ENCODE measurements around the gene ME2. TPM values are rescaled to one million over a fixed set of nuclear protein-coding genes. Genes with fewer than 3 reads are reported as not detected.

ME2 gene
- total and polyA plus RNA-seq, 2 of the 8 experiments (the other 6 are each of a cell fraction or from before 2014, with no cell fraction given) = 54.7 to 66.9 TPM

GRCh38 chr18:50989711-50990110, 110.8 kb downstream of the ME2 start:
- H3K18ac ChIP-seq (ENCODE audit: extremely low read depth, low read length) = no peak overlapping the region
- no peaks in the 10 kb centered on the region for H3K79me2 ChIP-seq (ENCODE audit: control insufficient read depth in 1 of 2, insufficient read depth in 2 of 2, low read length in 2 of 2)
- H2BK5ac ChIP-seq (ENCODE audit: low read depth, low read length) = no peak overlapping the region
- TF ChIP-seq RBBP5 (IDR thresholded peaks at IDR 0.05; ENCODE audit: borderline replicate concordance, low read depth, low read length) (no peak), BRCA1 (IDR thresholded peaks at IDR 0.05; ENCODE audit: low read depth, low read length) (no peak), POLR2AphosphoS5 (IDR thresholded peaks at IDR 0.05; ENCODE audit: low read depth, low read length) (no peak), SAP30 (IDR thresholded peaks at IDR 0.05; ENCODE audit: insufficient read depth, insufficient replicate concordance, low read length) (no peak), JUND (IDR thresholded peaks at IDR 0.05; ENCODE audit: low read length) (no peak), POLR2A (IDR thresholded peaks at IDR 0.05; ENCODE audit: control extremely low read depth in 1 of 2, low read depth in 2 of 2, low read length in 2 of 2) (no peak), ASH2L (IDR thresholded peaks at IDR 0.05; ENCODE audit: low read length) (no peak), YY1 (IDR thresholded peaks at IDR 0.05; ENCODE audit: low read depth, low read length) (no peak), CREB1 (IDR thresholded peaks at IDR 0.05) (no peak), HDAC6 (IDR thresholded peaks at IDR 0.05; ENCODE audit: low read depth, low read length) (no peak), RNF2 (IDR thresholded peaks at IDR 0.05; ENCODE audit: borderline replicate concordance, low read depth, low read length, missing control alignments, poor library complexity, severe bottlenecking) (no peak), SIX5 (IDR thresholded peaks at IDR 0.05; ENCODE audit: low read depth, low read length) (no peak), TBP (IDR thresholded peaks at IDR 0.05; ENCODE audit: low read depth, low read length) (no peak), KDM5A (IDR thresholded peaks at IDR 0.05; ENCODE audit: low read length) (no peak)
- no peaks in the 10 kb centered on the region for H3K27me3 ChIP-seq (replicated peaks in 1 of 4; ENCODE audit: control insufficient read depth in 3 of 4, extremely low read depth in 1 of 4, insufficient read depth in 3 of 4, low read length in 3 of 4)
- ChIA-PET POLR2A (ENCODE audit: partially characterized antibody) (interaction anchor here (1.6 kb wide), 2 partner anchors 28 to 108 kb away, joined by 3 to 5 read pairs; no protein-coding TSS in a partner anchor), CTCF (ENCODE audit: partially characterized antibody) (interaction anchor here (1.2 kb wide), 1 partner anchor 11 kb away, joined by 3 read pairs; no protein-coding TSS in a partner anchor)
- H3K4me2 ChIP-seq (ENCODE audit: insufficient read depth in 1 of 2, low read depth in 2 of 2, low read length in 2 of 2) = no peak overlapping the region
- H2BK15ac ChIP-seq (ENCODE audit: low read length) = no peak overlapping the region
- H3K79me1 ChIP-seq (ENCODE audit: low read depth, low read length) = no peaks in the 10 kb centered on the region
- 87% methylated on average over 3 of the region's 3 CpGs; no CpG with 5 or more reads in 1 of the 2 experiments for WGBS, 2 experiments (ENCODE audit: extremely low coverage in 1 of 2, insufficient coverage in 1 of 2, insufficient read length in 1 of 2, insufficient replicate concordance in 2 of 2, low coverage in 1 of 2, low lambda C conversion rate in 2 of 2, missing lambda C conversion rate in 1 of 2)
- H2AFZ ChIP-seq (ENCODE audit: low read length) = no peak overlapping the region
- no peak overlapping the region for H3K27ac ChIP-seq (ENCODE audit: low read depth, low read length)
- H4K20me1 ChIP-seq (replicated peaks in 1 of 2; ENCODE audit: control insufficient read depth in 1 of 2, insufficient read depth in 2 of 2, low read length in 2 of 2) = no peaks in the 10 kb centered on the region
- no peak overlapping the region for H2BK12ac ChIP-seq (ENCODE audit: low read depth, low read length)
- no peaks in the 10 kb centered on the region for H3K23me2 ChIP-seq (ENCODE audit: low read depth, low read length)
- H3K14ac ChIP-seq (ENCODE audit: insufficient read length) = no peak overlapping the region
- no peak overlapping the region for H2BK20ac ChIP-seq (ENCODE audit: low read length)
- no peak overlapping the region for H3K4me3 ChIP-seq (ENCODE audit: extremely low read depth in 1 of 4, insufficient read depth in 2 of 4, low read depth in 3 of 4, low read length in 4 of 4)
- H2AK5ac ChIP-seq (ENCODE audit: low read depth, low read length) = no peak overlapping the region
- H3K4ac ChIP-seq (replicated peaks; ENCODE audit: insufficient read length, low read depth, low read length) = no peak overlapping the region
- H3K36me3 ChIP-seq (ENCODE audit: control insufficient read depth in 2 of 4, insufficient read depth in 4 of 4, low read length in 3 of 4) = no peaks in the 10 kb centered on the region
- no peak overlapping the region for H2BK120ac ChIP-seq (replicated peaks; ENCODE audit: low read depth, low read length)
- H4K5ac ChIP-seq (ENCODE audit: insufficient read length, low read depth, low read length) = no peak overlapping the region
- no peak overlapping the region for H4K91ac ChIP-seq (replicated peaks; ENCODE audit: insufficient read length, low read length)
- H3K9ac ChIP-seq (replicated peaks in 1 of 4; ENCODE audit: extremely low read depth in 1 of 4, low read depth in 3 of 4, low read length in 3 of 4) = no peak overlapping the region
- H3K9me3 ChIP-seq (ENCODE audit: insufficient read depth in 2 of 2, low read depth in 1 of 2, low read length in 1 of 2) = no peaks in the 10 kb centered on the region
- no peak overlapping the region for H3K56ac ChIP-seq (replicated peaks; ENCODE audit: insufficient read length, low read depth, low read length)
- H3K23ac ChIP-seq (ENCODE audit: insufficient read length) = no peak overlapping the region
- FAIRE-seq (no peak), DNase-seq (ENCODE audit: low read depth in 1 of 2, low spot score in 2 of 2) (no peak)
- peaks cover 0 to 8% (median 5%) of the 10 kb centered on the region in 4 experiments; a peak in 3 of 7 replicates for H3K4me1 ChIP-seq (replicated peaks in 1 of 4; ENCODE audit: control insufficient read depth in 3 of 4, insufficient read depth in 4 of 4, low read length in 3 of 4)
- no peak overlapping the region for H4K8ac ChIP-seq (ENCODE audit: extremely low read depth, insufficient read depth, low read length)

Data from H1 (cell line).